Body of pancreas (tissue), 4 donors: ENCODE measurements around the gene GARRE1. TPM values are rescaled to one million over a fixed set of nuclear protein-coding genes. Genes with fewer than 3 reads are reported as not detected.
A peak's percentile ranks its signal among the peaks of the same experiment; 100 is the strongest.
"Not testable (repeated sequence)": the region's sequence is repeated elsewhere in the genome, so short reads cannot be mapped to it uniquely, and the experiment has no call there.

ENCODE experiments used
- ATAC-seq: fragments of 150-250 bp; one replicate; pipeline ENCODE4 v1.9.1; 2016
- DNase-seq, 4 donors: peaks; one replicate each; pipeline ENCODE4 v3.0.0-alpha.2; 2019
- H3K27ac ChIP-seq, 4 donors: fragments of 200-600 bp; sonication (generic); 1 replicate in 3 of 4; 2 replicates in 1 of 4; pipeline versions ENCODE4 v1.5.1 to v1.6.1; 2016 to 2019; ENCODE audit warnings: mild to moderate bottlenecking in 1 of 4, mixed read lengths in 1 of 4, moderate library complexity in 1 of 4
- H3K27me3 ChIP-seq, 2 donors: fragments of 200-600 bp; sonication (generic); one replicate each; pipeline ENCODE4 v1.6.0; 2016; ENCODE audit warnings: mild to moderate bottlenecking in 1 of 2
- H3K36me3 ChIP-seq, 2 donors: fragments of 200-600 bp; sonication (generic); replicated peaks in 1 of 2; 2 replicates each; pipeline ENCODE4 v1.5.1; 2016; ENCODE audit warnings: low read depth in 2 of 2; ENCODE audit not compliant: insufficient read depth in 1 of 2
- H3K4me1 ChIP-seq: fragments of 200-600 bp; sonication (generic); one replicate; pipeline ENCODE4 v1.6.0; 2016
- H3K4me3 ChIP-seq, 2 donors: fragments of 200-600 bp; sonication (generic); 1 replicate in 1 of 2; 2 replicates in 1 of 2; pipeline ENCODE4 v1.5.1; 2016 to 2019
- H3K9me3 ChIP-seq, 3 donors: fragments of 200-600 bp; sonication (generic); 1 replicate in 2 of 3; 2 replicates in 1 of 3; pipeline ENCODE4 v1.5.1; 2016
- CTCF ChIP-seq, 7 experiments: fragments of 450-650 bp in 4 of 7; fragments of 200-600 bp in 3 of 7; sonication (generic) in 3 of 7; IDR thresholded peaks; one replicate each; pipeline ENCODE4 v1.5.1; 2016 to 2019; ENCODE audit warnings: antibody characterized with exemption in 7 of 7
- POLR2A ChIP-seq, 3 donors: fragments of 450-650 bp; IDR thresholded peaks; one replicate each; pipeline ENCODE4 v1.6.1; 2016; ENCODE audit warnings: antibody characterized with exemption in 3 of 3, mild to moderate bottlenecking in 2 of 3
- WGBS, 2 donors: methylation state at CpG; one replicate each; pipeline ENCODE4 v1.1.5; 2017; 5-methylcytosine and 5-hydroxymethylcytosine counted together
- intact Hi-C: fragments of 100-400 bp; cut with DNase I; formaldehyde crosslinking; loops from one replicate; pipeline ENCODE4 v1.15.1; 2023
- total RNA-seq, 2 donors: library from RNA; depleted of rRNA; stranded (reverse); fragments of >200 nt; gene quantifications; one replicate each; pipeline ENCODE4 v1.1.0, GENCODE V29; 2016

GARRE1 gene
- total RNA-seq, 2 donors from 2014 or later = 17.1 to 26.4 TPM

- ATAC-seq (no peak), DNase-seq (no peak)
- Histone ChIP-seq H3K27me3 (no peaks in the 10 kb centered on the region), H3K27ac (peak overlapping the region in 2 of 4 donors; percentile 9 to 40), H3K9me3 (no peaks in the 10 kb centered on the region), H3K36me3 (no peaks in the 10 kb centered on the region), H3K4me1 (peaks cover 39% of the 10 kb centered on the region), H3K4me3 (no peak overlapping the region)
- TF ChIP-seq CTCF (IDR thresholded peaks at IDR 0.05) (no peak), POLR2A (IDR thresholded peaks at IDR 0.05) (no peak)
- intact Hi-C loops = no loop called here
- 70% methylated on average over 4 of the region's 4 CpGs for WGBS, 2 donors
Observed at GRCh38 chr19:34277244-34277643, 22.9 kb downstream of the GARRE1 start.

- WGBS, 2 donors = 94 to 96% methylated on average over 4 of the region's 4 CpGs
- DNase-seq = no peak
- intact Hi-C loops = no loop called here
Observed at GRCh38 chr19:34278783-34279182, 24.4 kb downstream of the GARRE1 start.

GRCh38 chr19:34281444-34281843 lies 27.1 kb downstream of the GARRE1 start:
- intact Hi-C loops, H3K36me3 ChIP-seq, ATAC-seq, H3K4me3 ChIP-seq, H3K27ac ChIP-seq, H3K27me3 ChIP-seq, H3K9me3 ChIP-seq: not testable (repeated sequence)
- 92 to 100% methylated on average over 2 of the region's 2 CpGs for WGBS, 2 donors
- DNase-seq = peak in 1 of 4 donors; percentile 2
- H3K4me1 ChIP-seq = peaks cover 25% of the 10 kb centered on the region

More at GRCh38 chr19:34278783-34279182, 24.4 kb downstream of the GARRE1 start:
- Histone ChIP-seq H3K27ac (no peak overlapping the region), H3K4me3 (no peak overlapping the region), H3K9me3 (no peaks in the 10 kb centered on the region), H3K36me3 (no peaks in the 10 kb centered on the region), H3K4me1 (peaks cover 38% of the 10 kb centered on the region), H3K27me3 (no peaks in the 10 kb centered on the region)
- ATAC-seq = no peak
- TF ChIP-seq CTCF (IDR thresholded peaks at IDR 0.05) (no peak), POLR2A (IDR thresholded peaks at IDR 0.05) (no peak)

GRCh38 chr19:34282611-34283519 lies 28.5 kb downstream of the GARRE1 start:
- peak in 2 of 4 donors; percentile 36 to 37 for DNase-seq
- WGBS, 2 donors = 40 to 44% methylated on average over 2 of the region's 2 CpGs
- no peaks in the 10 kb centered on the region for H3K36me3 ChIP-seq
- peak; percentile 47 for ATAC-seq
- H3K27me3 ChIP-seq = no peaks in the 10 kb centered on the region
- no peaks in the 10 kb centered on the region for H3K9me3 ChIP-seq
- TF ChIP-seq CTCF (IDR thresholded peaks at IDR 0.05) = no peak
- TF ChIP-seq POLR2A (IDR thresholded peaks at IDR 0.05) = no peak
- intact Hi-C loops = no loop called here
- peaks cover 25% of the 10 kb centered on the region for H3K4me1 ChIP-seq
- no peak overlapping the region for H3K4me3 ChIP-seq
- H3K27ac ChIP-seq = peak overlapping the region in 2 of 4 donors; percentile 5 to 24

- TF ChIP-seq POLR2A (IDR thresholded peaks at IDR 0.05) = no peak
- no peak for TF ChIP-seq CTCF (IDR thresholded peaks at IDR 0.05)
- ATAC-seq (no peak), DNase-seq (no peak)
- Histone ChIP-seq H3K9me3 (no peaks in the 10 kb centered on the region), H3K27me3 (no peaks in the 10 kb centered on the region), H3K4me3 (no peak overlapping the region), H3K4me1 (peaks cover 25% of the 10 kb centered on the region), H3K36me3 (no peaks in the 10 kb centered on the region), H3K27ac (no peak overlapping the region)
- WGBS, 2 donors = 82 to 93% methylated on average over 2 of the region's 2 CpGs
- intact Hi-C loops = no loop called here
Observed at GRCh38 chr19:34284505-34284904, 30.2 kb downstream of the GARRE1 start.
